Effector CD8-positive, alpha-beta T cell (primary cell): ENCODE data around the gene ZFX.
"Not testable (repeated sequence)": the region's sequence is repeated elsewhere in the genome, so short reads cannot be mapped to it uniquely, and the experiment has no call there.

Experiments
- DNase-seq: peaks from one replicate; lab custom pipeline; 2025; lab: John Stamatoyannopoulos, UW
- total RNA-seq, 4 experiments: gene quantifications; one replicate each; lab custom pipeline; 2026; lab: John Stamatoyannopoulos, UW

The ZFX gene
- total RNA-seq: 128 to 210 (median 151) reads per million in 4 experiments

GRCh38 chrX:24149351-24150050 is at the start of gene ZFX:
TSS of gene ZFX (plus strand) at chrX:24149729. CDS start at chrX:24172743, 23,014 bp downstream.
- peak; percentile 35 for DNase-seq

- DNase-seq: no peak
Measured at GRCh38 chrX:24100713-24101112, 48.8 kb upstream of the ZFX start.

- DNase-seq: no peak
Measured at GRCh38 chrX:24110069-24110468, 39.5 kb upstream of the ZFX start.

- DNase-seq: no peak
Measured at GRCh38 chrX:24113181-24113580, 36.3 kb upstream of the ZFX start.

- DNase-seq: no peak
Measured at GRCh38 chrX:24117258-24117657, 32.3 kb upstream of the ZFX start.

- no peak for DNase-seq
Measured at GRCh38 chrX:24124244-24124799, 25.2 kb upstream of the ZFX start.

GRCh38 chrX:24125028-24125612 is 24.4 kb upstream of the ZFX start:
- no peak for DNase-seq

GRCh38 chrX:24131476-24131875 is 18.1 kb upstream of the ZFX start:
- DNase-seq: no peak

GRCh38 chrX:24133312-24133711 is 16.2 kb upstream of the ZFX start:
- no peak for DNase-seq

GRCh38 chrX:24135768-24136167 is 13.8 kb upstream of the ZFX start:
- not testable (repeated sequence) for DNase-seq

GRCh38 chrX:24137192-24137591 is 12.3 kb upstream of the ZFX start:
- DNase-seq: no peak

GRCh38 chrX:24143982-24144381 is 5.5 kb upstream of the ZFX start:
- not testable (repeated sequence) for DNase-seq

GRCh38 chrX:24144528-24144927 is 5.0 kb upstream of the ZFX start:
- DNase-seq: no peak

- no peak for DNase-seq
Measured at GRCh38 chrX:24145303-24146186, 4.0 kb upstream of the ZFX start.

GRCh38 chrX:24146283-24146949 is 3.1 kb upstream of the ZFX start:
- DNase-seq: no peak

- DNase-seq: no peak
Measured at GRCh38 chrX:24147165-24147564, 2.4 kb upstream of the ZFX start.

- DNase-seq: no peak
Measured at GRCh38 chrX:24148121-24148520, 1.4 kb upstream of the ZFX start.

GRCh38 chrX:24148535-24149350 is 786 bp upstream of the ZFX start:
- DNase-seq: no peak

GRCh38 chrX:24150051-24150790 is 692 bp downstream of the ZFX start:
- DNase-seq: peak; percentile 71

- DNase-seq: no peak
Measured at GRCh38 chrX:24150898-24151297, 1.4 kb downstream of the ZFX start.
